Epithelial cell of esophagus (primary cell): Measurements from ENCODE around the gene EHD3.
"Not testable (repeated sequence)": the region's sequence is repeated elsewhere in the genome, so short reads cannot be mapped to it uniquely, and the experiment has no call there.

Source experiments
- DNase-seq: peaks from one replicate; pipeline ENCODE4 v3.0.0; 2010; ENCODE audit warnings: low read depth
- H3K4me3 ChIP-seq: 2 replicates; pipeline ENCODE4 v1.5.1; 2011; ENCODE audit warnings: mild to moderate bottlenecking, low read length, control low read depth
- CTCF ChIP-seq: IDR thresholded peaks from 2 replicates; pipeline ENCODE4 v1.5.1; 2011; ENCODE audit warnings: low read depth, mild to moderate bottlenecking, low read length, control low read depth, inconsistent platforms; ENCODE audit not compliant: insufficient read depth; ENCODE audit errors: missing control alignments

EHD3 gene

GRCh38 chr2:31283193-31283919 lies 49.4 kb downstream of the EHD3 start:
- peak; percentile 13 for TF ChIP-seq CTCF
- DNase-seq = peak; percentile 89

GRCh38 chr2:31284107-31284506 lies 50.2 kb downstream of the EHD3 start:
- no peak for TF ChIP-seq CTCF
- no peak for DNase-seq

More at GRCh38 chr2:31283193-31283919, 49.4 kb downstream of the EHD3 start:
- not testable (repeated sequence) for H3K4me3 ChIP-seq

GRCh38 chr2:31286230-31286629 lies 52.3 kb downstream of the EHD3 start:
- TF ChIP-seq CTCF = no peak
- peak; percentile 54 for DNase-seq
- no peak overlapping the region for H3K4me3 ChIP-seq

More at GRCh38 chr2:31284107-31284506, 50.2 kb downstream of the EHD3 start:
- no peak overlapping the region for H3K4me3 ChIP-seq

- no peak for DNase-seq
- H3K4me3 ChIP-seq = no peak overlapping the region
- no peak for TF ChIP-seq CTCF
Observed at GRCh38 chr2:31286961-31287550, 53.1 kb downstream of the EHD3 start.

GRCh38 chr2:31287654-31288053 lies 53.7 kb downstream of the EHD3 start:
- no peak for TF ChIP-seq CTCF
- DNase-seq = no peak

GRCh38 chr2:31294196-31294595 lies 60.2 kb downstream of the EHD3 start:
- peak; percentile 78 for DNase-seq
- TF ChIP-seq CTCF = no peak
- H3K4me3 ChIP-seq = no peak overlapping the region

More at GRCh38 chr2:31287654-31288053, 53.7 kb downstream of the EHD3 start:
- no peak overlapping the region for H3K4me3 ChIP-seq
